HG03135 (cell line): ENCODE results near the gene ICOSLG.
"Not testable (repeated sequence)": the region's sequence is repeated elsewhere in the genome, so short reads cannot be mapped to it uniquely, and the experiment has no call there.

Source experiments
- ATAC-seq: cut with Tn5 transposase; IDR thresholded peaks from one replicate; pipeline ENCODE4 v1.9.1; 2021; ENCODE audit warnings: mild to moderate bottlenecking, moderate library complexity; ENCODE audit not compliant: unreplicated experiment

ICOSLG gene

GRCh38 chr21:44265734-44266270, 25.1 kb upstream of the ICOSLG start:
- ATAC-seq: no peak

GRCh38 chr21:44263768-44264167, 23.0 kb upstream of the ICOSLG start:
- no peak for ATAC-seq

GRCh38 chr21:44263221-44263760, 22.5 kb upstream of the ICOSLG start:
- no peak for ATAC-seq

- no peak for ATAC-seq
These were observed 21.8 kb upstream of the ICOSLG start for GRCh38 chr21:44262338-44263056.

- ATAC-seq: no peak
These were observed 21.0 kb upstream of the ICOSLG start, which contains the start of gene DNMT3L for GRCh38 chr21:44261675-44262295. Gene DNMT3L (minus strand): TSS chr21:44261897. CDS start chr21:44261259, 638 bp downstream.

GRCh38 chr21:44260791-44261631, 20.3 kb upstream of the ICOSLG start:
- no peak for ATAC-seq

- no peak for ATAC-seq
These were observed 19.3 kb upstream of the ICOSLG start for GRCh38 chr21:44260066-44260465.

- ATAC-seq: no peak
These were observed 18.5 kb upstream of the ICOSLG start for GRCh38 chr21:44259082-44259705.

- ATAC-seq: no peak
These were observed 17.4 kb upstream of the ICOSLG start for GRCh38 chr21:44258056-44258725.

GRCh38 chr21:44255511-44255981, 14.8 kb upstream of the ICOSLG start:
- no peak for ATAC-seq

GRCh38 chr21:44253832-44254710, 13.3 kb upstream of the ICOSLG start:
- no peak for ATAC-seq

- not testable (repeated sequence) for ATAC-seq
These were observed 8.7 kb upstream of the ICOSLG start for GRCh38 chr21:44249204-44250037.

- ATAC-seq: not testable (repeated sequence)
These were observed 7.2 kb upstream of the ICOSLG start for GRCh38 chr21:44247904-44248303.

GRCh38 chr21:44243980-44244379, 3.2 kb upstream of the ICOSLG start:
- ATAC-seq: peak; percentile 50

GRCh38 chr21:44241281-44241680, 538 bp upstream of the ICOSLG start:
- ATAC-seq: peak; percentile 44

GRCh38 chr21:44240353-44240752, 390 bp downstream of the ICOSLG start:
- not testable (repeated sequence) for ATAC-seq

- not testable (repeated sequence) for ATAC-seq
These were observed 11.2 kb downstream of the ICOSLG start for GRCh38 chr21:44229561-44229960.

GRCh38 chr21:44228109-44228508, 12.6 kb downstream of the ICOSLG start:
- ATAC-seq: not testable (repeated sequence)
